Measurements from ENCODE around the gene MRPL40. TPM values are rescaled to one million over a fixed set of nuclear protein-coding genes. Genes with fewer than 3 reads are reported as not detected.
A peak's percentile ranks its signal among the peaks of the same experiment; 100 is the strongest.

The MRPL40 gene
- total RNA-seq, 1 experiment from 2014 or later = 40.1 TPM

DNA sequence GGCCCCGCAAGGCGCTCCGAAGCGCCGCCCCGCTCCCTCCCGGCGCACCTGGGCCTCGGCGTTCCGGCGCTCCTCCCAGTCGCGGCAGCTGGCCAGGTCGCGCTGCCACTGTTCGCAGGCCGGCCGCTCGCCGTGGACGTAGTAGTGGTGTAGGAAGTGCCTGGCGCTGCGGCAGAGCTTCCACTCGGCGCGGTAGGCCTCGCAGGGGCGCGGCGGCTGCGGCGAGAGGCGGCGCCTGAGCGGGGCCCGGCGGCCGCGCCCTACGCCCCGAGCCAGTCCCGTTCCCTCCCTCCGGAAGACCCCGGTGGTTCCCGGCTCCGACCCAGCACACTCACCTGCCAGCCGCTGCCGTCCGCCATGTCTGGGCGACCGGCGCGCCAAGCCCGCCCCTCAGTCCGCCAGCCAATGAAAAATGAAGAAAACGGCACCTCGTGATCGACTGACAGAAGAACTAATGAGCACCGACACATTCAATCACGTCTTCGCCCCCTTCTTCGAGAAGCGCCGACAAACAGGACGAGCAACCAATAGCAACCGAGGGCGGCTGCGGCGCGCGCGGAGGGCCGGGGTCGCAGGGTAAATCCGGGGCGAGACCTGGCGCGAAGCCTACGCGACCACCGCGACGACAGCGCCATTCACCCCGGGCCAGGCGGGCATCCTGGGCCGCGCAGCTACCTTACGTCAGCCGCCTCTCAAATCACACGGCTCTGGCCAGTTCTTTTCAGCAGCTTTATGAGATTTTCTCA lies 15.2 kb downstream of the MRPL40 start, which contains the start of gene C22orf39:
Gene C22orf39, minus strand, starts transcription at position 382 of the 746 bp plus-strand sequence. Its CDS starts 23 bp downstream, at position 359.
- Histone ChIP-seq H3K27me3 (ENCODE audit: insufficient read depth, low read length) (no peaks in the 10 kb centered on the region), H3K4me2 (ENCODE audit: low read length) (peak within 1 kb of the TSS; percentile 91), H3K27ac (ENCODE audit: low read depth, low read length) (peak within 1 kb of the TSS; percentile 91), H3K4me3 (replicated peaks in 1 of 2; ENCODE audit: low read depth in 1 of 2, low read length in 2 of 2) (peak within 1 kb of the TSS; percentile 71 to 93), H3K79me2 (ENCODE audit: insufficient read depth, low read length) (peaks cover 49% of the 10 kb centered on the region), H4K20me1 (ENCODE audit: insufficient read depth) (peaks cover 3% of the 10 kb centered on the region; the same call in 1 of the 2 replicates), H3K9me3 (ENCODE audit: control insufficient read depth in 1 of 2, insufficient read depth in 1 of 2, low read depth in 1 of 2, low read length in 2 of 2) (no peaks in the 10 kb centered on the region), H3K9me2 (ENCODE audit: insufficient read depth) (no peaks in the 10 kb centered on the region), H3K36me3 (ENCODE audit: control insufficient read depth in 1 of 2, insufficient read depth in 2 of 2, low read length in 2 of 2) (peaks cover 25 to 27% of the 10 kb centered on the region in 2 experiments; a peak in 3 of 4 replicates), H3K9ac (ENCODE audit: low read length) (peak within 1 kb of the TSS; percentile 84), H2AFZ (ENCODE audit: low read depth, low read length, poor library complexity, severe bottlenecking) (no peak within 1 kb of the TSS), H3K4me1 (ENCODE audit: control insufficient read depth in 1 of 2, insufficient read depth in 2 of 2, low read length in 2 of 2) (peaks cover 15 to 16% of the 10 kb centered on the region in 2 experiments)
- ChIA-PET RAD21 (ENCODE audit: low non-redundant PET in 1 of 2, low total read pairs in 2 of 2, uncharacterized antibody in 2 of 2, unreplicated experiment in 2 of 2) (no interaction called here), CTCF (no interaction called here), POLR2A (interaction anchor here (0.8 to 1.1 kb wide), 2 partner anchors 15 to 30 kb away, joined by 3 read pairs; partner anchors contain the start of genes HIRA and MRPL40)
- TSS peak; percentile 57 for BruUV-seq (replicated peaks)
- ATAC-seq (peak; percentile 92), DNase-seq (ENCODE audit: low read depth, low spot score) (peak; percentile 82)
- intact Hi-C loops (cut with micrococcal nuclease) = no loop called here
- TF ChIP-seq, protein P1, sequence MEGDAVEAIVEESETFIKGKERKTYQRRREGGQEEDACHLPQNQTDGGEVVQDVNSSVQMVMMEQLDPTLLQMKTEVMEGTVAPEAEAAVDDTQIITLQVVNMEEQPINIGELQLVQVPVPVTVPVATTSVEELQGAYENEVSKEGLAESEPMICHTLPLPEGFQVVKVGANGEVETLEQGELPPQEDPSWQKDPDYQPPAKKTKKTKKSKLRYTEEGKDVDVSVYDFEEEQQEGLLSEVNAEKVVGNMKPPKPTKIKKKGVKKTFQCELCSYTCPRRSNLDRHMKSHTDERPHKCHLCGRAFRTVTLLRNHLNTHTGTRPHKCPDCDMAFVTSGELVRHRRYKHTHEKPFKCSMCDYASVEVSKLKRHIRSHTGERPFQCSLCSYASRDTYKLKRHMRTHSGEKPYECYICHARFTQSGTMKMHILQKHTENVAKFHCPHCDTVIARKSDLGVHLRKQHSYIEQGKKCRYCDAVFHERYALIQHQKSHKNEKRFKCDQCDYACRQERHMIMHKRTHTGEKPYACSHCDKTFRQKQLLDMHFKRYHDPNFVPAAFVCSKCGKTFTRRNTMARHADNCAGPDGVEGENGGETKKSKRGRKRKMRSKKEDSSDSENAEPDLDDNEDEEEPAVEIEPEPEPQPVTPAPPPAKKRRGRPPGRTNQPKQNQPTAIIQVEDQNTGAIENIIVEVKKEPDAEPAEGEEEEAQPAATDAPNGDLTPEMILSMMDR (IDR thresholded peaks at IDR 0.05 in 2 of 3, conservative IDR thresholded peaks at IDR 0.05 in 1 of 3; ENCODE audit: borderline replicate concordance in 1 of 3, insufficient read depth in 1 of 3, low read depth in 2 of 3, low read length in 2 of 3) = no peak
- TF ChIP-seq POLR2AphosphoS5 (IDR thresholded peaks at IDR 0.05; ENCODE audit: low read depth, low read length) (peak; percentile 81), ELF1 (IDR thresholded peaks at IDR 0.05; ENCODE audit: borderline replicate concordance, low read depth) (no peak), FOSL1 (IDR thresholded peaks at IDR 0.05; ENCODE audit: low read depth) (no peak), ZFX (IDR thresholded peaks at IDR 0.05) (peak; percentile 91), EZH2 (IDR thresholded peaks at IDR 0.05) (no peak), ZNF274 (IDR thresholded peaks at IDR 0.05; ENCODE audit: low read depth, low read length) (no peak), SRF (IDR thresholded peaks at IDR 0.05; ENCODE audit: low read depth) (no peak), SIN3A (IDR thresholded peaks at IDR 0.05; ENCODE audit: low read depth) (no peak), TCF7L2 (IDR thresholded peaks at IDR 0.05; ENCODE audit: borderline replicate concordance, extremely low read depth, insufficient read depth, insufficient read length) (no peak), POLR2A (IDR thresholded peaks at IDR 0.05; ENCODE audit: borderline replicate concordance, extremely low read depth, insufficient read depth, insufficient read length) (peak; percentile 57), JUND (IDR thresholded peaks at IDR 0.05) (no peak), CBX3 (IDR thresholded peaks at IDR 0.05; ENCODE audit: low read depth) (no peak), RAD21 (IDR thresholded peaks at IDR 0.05; ENCODE audit: low read depth) (no peak), CEBPB (IDR thresholded peaks at IDR 0.05; ENCODE audit: low read depth) (no peak), SP1 (IDR thresholded peaks at IDR 0.05; ENCODE audit: low read depth) (peak; percentile 96), YY1 (IDR thresholded peaks at IDR 0.05; ENCODE audit: extremely low read depth, insufficient replicate concordance, low read depth, low read length) (peak; percentile 85)
- TF ChIP-seq, protein P2, sequence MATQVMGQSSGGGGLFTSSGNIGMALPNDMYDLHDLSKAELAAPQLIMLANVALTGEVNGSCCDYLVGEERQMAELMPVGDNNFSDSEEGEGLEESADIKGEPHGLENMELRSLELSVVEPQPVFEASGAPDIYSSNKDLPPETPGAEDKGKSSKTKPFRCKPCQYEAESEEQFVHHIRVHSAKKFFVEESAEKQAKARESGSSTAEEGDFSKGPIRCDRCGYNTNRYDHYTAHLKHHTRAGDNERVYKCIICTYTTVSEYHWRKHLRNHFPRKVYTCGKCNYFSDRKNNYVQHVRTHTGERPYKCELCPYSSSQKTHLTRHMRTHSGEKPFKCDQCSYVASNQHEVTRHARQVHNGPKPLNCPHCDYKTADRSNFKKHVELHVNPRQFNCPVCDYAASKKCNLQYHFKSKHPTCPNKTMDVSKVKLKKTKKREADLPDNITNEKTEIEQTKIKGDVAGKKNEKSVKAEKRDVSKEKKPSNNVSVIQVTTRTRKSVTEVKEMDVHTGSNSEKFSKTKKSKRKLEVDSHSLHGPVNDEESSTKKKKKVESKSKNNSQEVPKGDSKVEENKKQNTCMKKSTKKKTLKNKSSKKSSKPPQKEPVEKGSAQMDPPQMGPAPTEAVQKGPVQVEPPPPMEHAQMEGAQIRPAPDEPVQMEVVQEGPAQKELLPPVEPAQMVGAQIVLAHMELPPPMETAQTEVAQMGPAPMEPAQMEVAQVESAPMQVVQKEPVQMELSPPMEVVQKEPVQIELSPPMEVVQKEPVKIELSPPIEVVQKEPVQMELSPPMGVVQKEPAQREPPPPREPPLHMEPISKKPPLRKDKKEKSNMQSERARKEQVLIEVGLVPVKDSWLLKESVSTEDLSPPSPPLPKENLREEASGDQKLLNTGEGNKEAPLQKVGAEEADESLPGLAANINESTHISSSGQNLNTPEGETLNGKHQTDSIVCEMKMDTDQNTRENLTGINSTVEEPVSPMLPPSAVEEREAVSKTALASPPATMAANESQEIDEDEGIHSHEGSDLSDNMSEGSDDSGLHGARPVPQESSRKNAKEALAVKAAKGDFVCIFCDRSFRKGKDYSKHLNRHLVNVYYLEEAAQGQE (IDR thresholded peaks at IDR 0.05; ENCODE audit: low read depth) = no peak
- TF ChIP-seq, protein P3, sequence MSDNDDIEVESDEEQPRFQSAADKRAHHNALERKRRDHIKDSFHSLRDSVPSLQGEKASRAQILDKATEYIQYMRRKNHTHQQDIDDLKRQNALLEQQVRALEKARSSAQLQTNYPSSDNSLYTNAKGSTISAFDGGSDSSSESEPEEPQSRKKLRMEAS (IDR thresholded peaks at IDR 0.05) = no peak
- TF ChIP-seq, protein P4, sequence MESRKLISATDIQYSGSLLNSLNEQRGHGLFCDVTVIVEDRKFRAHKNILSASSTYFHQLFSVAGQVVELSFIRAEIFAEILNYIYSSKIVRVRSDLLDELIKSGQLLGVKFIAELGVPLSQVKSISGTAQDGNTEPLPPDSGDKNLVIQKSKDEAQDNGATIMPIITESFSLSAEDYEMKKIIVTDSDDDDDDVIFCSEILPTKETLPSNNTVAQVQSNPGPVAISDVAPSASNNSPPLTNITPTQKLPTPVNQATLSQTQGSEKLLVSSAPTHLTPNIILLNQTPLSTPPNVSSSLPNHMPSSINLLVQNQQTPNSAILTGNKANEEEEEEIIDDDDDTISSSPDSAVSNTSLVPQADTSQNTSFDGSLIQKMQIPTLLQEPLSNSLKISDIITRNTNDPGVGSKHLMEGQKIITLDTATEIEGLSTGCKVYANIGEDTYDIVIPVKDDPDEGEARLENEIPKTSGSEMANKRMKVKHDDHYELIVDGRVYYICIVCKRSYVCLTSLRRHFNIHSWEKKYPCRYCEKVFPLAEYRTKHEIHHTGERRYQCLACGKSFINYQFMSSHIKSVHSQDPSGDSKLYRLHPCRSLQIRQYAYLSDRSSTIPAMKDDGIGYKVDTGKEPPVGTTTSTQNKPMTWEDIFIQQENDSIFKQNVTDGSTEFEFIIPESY (IDR thresholded peaks at IDR 0.05; ENCODE audit: extremely low read depth, insufficient replicate concordance, low read length) = no peak
